Cardiac fibroblast (primary cell): ENCODE results near the gene NOS1AP.

ENCODE experiments used
- DNase-seq, 2 donors: peaks; one replicate each; pipeline versions ENCODE4 v3.0.0 to v3.0.0-alpha.2; 2010; ENCODE audit warnings: low read depth in 2 of 2
- H3K4me3 ChIP-seq, 2 donors: replicated peaks in 1 of 2; 1 replicate in 1 of 2; 2 replicates in 1 of 2; pipeline ENCODE4 v1.5.1; 2011; ENCODE audit warnings: low read depth in 2 of 2, low read length in 2 of 2, mild to moderate bottlenecking in 2 of 2, moderate library complexity in 1 of 2
- TF ChIP-seq, protein P1 (sequence below): IDR thresholded peaks from one replicate; pipeline ENCODE4 v1.5.1; 2011; ENCODE audit warnings: low read depth, mild to moderate bottlenecking, low read length, inconsistent platforms

NOS1AP gene

DNA sequence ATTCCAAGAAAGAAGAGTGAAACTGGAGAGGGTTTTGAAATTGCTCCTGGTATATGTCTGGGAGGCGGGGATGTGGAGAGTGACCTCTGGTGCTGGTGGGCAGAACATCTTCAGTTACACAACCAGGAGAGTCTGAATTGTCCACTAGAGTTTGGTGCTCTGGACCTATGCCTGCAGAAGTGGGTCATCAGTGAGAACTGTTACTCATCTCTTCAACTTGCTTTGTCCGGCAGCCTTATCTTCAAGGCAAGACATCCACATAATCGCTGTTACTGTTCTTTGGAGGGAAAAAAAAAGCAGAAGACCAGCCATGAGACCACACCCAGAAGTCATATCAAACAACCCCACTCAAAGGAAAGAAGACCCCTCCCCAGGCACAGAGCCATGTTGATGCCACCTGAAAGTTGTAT lies 327.6 kb downstream of the NOS1AP start:
- peak; percentile 45 to 52 for DNase-seq
- TF ChIP-seq, protein P1, sequence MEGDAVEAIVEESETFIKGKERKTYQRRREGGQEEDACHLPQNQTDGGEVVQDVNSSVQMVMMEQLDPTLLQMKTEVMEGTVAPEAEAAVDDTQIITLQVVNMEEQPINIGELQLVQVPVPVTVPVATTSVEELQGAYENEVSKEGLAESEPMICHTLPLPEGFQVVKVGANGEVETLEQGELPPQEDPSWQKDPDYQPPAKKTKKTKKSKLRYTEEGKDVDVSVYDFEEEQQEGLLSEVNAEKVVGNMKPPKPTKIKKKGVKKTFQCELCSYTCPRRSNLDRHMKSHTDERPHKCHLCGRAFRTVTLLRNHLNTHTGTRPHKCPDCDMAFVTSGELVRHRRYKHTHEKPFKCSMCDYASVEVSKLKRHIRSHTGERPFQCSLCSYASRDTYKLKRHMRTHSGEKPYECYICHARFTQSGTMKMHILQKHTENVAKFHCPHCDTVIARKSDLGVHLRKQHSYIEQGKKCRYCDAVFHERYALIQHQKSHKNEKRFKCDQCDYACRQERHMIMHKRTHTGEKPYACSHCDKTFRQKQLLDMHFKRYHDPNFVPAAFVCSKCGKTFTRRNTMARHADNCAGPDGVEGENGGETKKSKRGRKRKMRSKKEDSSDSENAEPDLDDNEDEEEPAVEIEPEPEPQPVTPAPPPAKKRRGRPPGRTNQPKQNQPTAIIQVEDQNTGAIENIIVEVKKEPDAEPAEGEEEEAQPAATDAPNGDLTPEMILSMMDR: peak; percentile 9
- no peak overlapping the region for H3K4me3 ChIP-seq

DNA sequence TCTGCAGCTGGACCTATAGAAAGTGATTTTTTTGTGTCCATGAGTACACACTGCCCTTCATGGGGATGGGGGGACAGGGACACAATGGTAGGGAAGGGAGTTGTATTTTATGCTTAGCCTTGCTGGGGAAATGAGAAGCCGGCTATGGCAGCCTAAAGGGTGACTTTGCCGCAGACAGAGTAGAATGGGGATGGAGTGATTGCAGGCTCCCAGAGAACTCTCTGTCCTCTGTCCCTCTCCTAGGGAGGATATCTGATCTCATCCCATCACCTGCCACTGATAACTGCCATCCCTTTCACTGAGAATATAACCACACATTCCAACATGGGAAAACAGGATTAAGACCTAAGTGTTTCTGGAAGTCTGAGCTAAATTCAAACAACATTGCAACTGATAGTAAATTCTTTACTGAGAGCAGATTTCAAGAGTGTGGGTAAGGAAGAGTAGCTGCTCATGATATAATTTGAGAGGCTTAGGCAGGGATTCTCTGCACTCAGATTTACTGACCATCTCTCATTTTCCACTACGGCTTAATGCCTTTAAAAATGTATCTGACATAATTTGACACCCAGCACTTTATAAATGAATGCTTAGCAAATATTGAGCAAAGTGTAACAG lies 328.6 kb downstream of the NOS1AP start:
- DNase-seq: no peak
- TF ChIP-seq, protein P1: no peak
- H3K4me3 ChIP-seq: no peak overlapping the region

DNA sequence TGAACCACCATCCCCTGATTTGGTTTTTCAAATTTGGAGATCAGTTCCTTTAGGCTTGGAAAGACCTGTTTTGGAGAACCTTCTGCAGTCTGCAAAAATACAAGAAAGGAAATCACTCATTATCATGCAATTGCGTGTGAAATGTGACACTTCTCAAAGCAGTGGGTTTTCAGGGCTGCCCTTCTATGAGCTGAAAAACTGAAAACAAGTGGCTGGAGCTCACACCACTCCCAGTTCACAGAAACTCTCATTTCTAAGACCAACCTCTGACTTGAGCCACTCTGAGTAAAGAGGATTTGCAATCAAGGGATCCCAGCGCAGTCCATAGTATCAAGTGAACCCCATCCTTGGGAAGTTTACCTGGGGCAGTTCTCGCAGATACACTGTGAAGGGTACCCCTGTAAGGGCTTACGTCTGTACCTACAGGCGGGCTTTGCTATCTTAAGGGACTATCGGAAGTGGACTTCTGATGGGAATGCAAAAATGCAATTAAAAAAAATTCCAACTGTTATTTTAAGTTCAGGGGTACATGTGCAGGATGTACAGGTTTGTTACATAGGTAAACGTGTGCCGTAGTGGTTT lies 329.6 kb downstream of the NOS1AP start:
- H3K4me3 ChIP-seq: no peak overlapping the region
- no peak for DNase-seq
- TF ChIP-seq, protein P1: no peak

DNA sequence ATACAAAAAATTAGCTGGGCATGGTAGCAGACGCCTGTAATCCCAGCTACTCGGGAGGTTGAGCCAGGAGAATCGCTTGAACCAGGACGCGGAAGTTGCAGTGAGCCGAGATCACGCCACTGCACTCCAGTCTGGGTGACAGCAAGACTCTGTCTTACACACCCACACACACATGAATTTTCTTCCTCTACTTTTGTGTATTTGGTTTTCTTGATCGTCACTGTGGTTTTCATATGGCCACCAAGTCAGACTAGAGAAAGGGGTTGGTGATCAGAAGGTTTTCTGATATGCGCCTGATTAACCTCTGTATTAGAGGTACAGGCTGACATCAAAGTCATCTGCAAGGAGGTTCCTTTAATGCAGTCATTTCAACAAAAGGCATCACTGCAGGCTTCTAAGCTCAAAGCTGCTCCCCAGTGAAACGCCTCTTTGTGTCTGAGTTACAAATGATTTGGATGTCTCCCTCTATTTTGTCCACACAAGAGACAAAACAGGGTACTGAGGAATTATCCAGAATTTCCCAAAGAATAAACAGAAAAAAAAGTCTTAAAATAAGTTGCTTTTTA lies 331.4 kb downstream of the NOS1AP start:
- DNase-seq: no peak
- H3K4me3 ChIP-seq: no peak overlapping the region
- TF ChIP-seq, protein P1: no peak

DNA sequence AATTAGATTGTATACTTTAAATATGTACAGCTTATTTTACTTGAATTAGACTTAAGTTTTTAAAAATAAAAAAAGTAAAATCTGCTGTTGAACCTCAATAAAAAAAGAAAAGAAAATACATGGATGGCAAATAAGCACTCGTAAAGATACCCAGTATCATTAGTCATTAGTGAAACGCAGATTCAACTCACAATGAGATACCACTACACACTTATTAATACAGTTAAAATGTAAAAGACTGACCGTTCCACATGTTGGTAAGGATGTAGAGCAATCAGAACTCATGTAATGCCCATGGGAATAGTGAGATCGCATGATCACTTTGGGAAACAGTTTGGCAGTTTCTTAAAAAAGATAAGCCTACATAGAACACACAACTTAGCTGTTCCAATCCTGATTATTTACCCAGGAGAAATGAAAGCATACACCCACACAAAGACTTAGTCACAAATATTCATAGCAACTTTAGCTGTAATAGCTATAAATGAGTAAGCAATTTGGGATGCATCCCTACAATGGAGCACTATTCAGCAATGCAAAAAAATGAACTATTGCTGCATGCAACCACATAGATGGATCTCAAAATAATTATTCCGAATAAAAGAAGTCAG lies 335.2 kb downstream of the NOS1AP start:
- TF ChIP-seq, protein P1: no peak
- peak; percentile 77 to 84 for DNase-seq
- H3K4me3 ChIP-seq: no peak overlapping the region

DNA sequence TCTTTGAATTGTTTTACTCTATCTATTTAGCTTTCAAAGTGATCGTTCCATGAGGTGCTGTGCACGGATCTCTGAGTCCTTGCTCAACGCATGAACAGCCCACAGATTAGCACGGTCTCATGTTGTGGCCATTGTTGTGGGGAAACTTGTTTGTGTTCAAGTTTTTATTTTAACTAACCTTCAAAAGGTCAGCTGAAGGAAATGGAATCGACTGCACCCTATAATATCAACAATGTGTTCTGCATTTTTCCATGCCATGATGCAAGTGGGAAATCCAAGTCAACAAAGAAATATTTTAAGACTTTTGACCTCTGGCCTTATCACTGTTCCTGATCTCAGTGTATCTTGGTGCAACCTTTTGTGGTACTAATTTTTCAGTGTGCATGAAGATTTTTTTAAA lies 336.3 kb downstream of the NOS1AP start:
- no peak overlapping the region for H3K4me3 ChIP-seq
- TF ChIP-seq, protein P1: no peak
- peak in 1 of 2 donors; percentile 11 for DNase-seq
